Gastroesophageal sphincter (tissue), 4 donors: ENCODE data around the gene SH2D6. TPM values are rescaled to one million over a fixed set of nuclear protein-coding genes. Genes with fewer than 3 reads are reported as not detected.
"Not testable (repeated sequence)": the region's sequence is repeated elsewhere in the genome, so short reads cannot be mapped to it uniquely, and the experiment has no call there.

Experiments used
- ATAC-seq: fragments of 150-250 bp; one replicate; pipeline ENCODE4 v1.9.1; 2016; ENCODE audit warnings: mild to moderate bottlenecking, moderate library complexity
- H3K27ac ChIP-seq, 4 donors: fragments of 200-600 bp; sonication (generic) in 3 of 4; 1 replicate in 3 of 4; 2 replicates in 1 of 4; pipeline ENCODE4 v1.5.1; 2016 to 2019
- H3K27me3 ChIP-seq: fragments of 200-600 bp; sonication (generic); one replicate; pipeline ENCODE4 v1.5.1; 2019
- H3K36me3 ChIP-seq, 2 donors: fragments of 200-600 bp; sonication (generic); one replicate each; pipeline ENCODE4 v1.5.1; 2019; ENCODE audit warnings: control low read depth in 1 of 2
- H3K4me1 ChIP-seq, 3 donors: fragments of 200-600 bp; sonication (generic); 1 replicate in 2 of 3; 2 replicates in 1 of 3; pipeline ENCODE4 v1.5.1; 2016 to 2019; ENCODE audit warnings: control low read depth in 2 of 3
- H3K4me3 ChIP-seq, 2 donors: fragments of 200-600 bp; sonication (generic); one replicate each; pipeline ENCODE4 v1.5.1; 2019; ENCODE audit warnings: mild to moderate bottlenecking in 1 of 2, moderate library complexity in 1 of 2
- H3K9me3 ChIP-seq, 3 donors: fragments of 200-600 bp; sonication (generic); one replicate each; pipeline ENCODE4 v1.5.1; 2017 to 2019; ENCODE audit warnings: control low read depth in 2 of 3
- EP300 ChIP-seq: sonication (generic); formaldehyde crosslinking; IDR thresholded peaks from one replicate; pipeline ENCODE4 v1.6.1; 2017; ENCODE audit warnings: antibody characterized with exemption, mild to moderate bottlenecking
- POLR2A ChIP-seq, 2 donors: fragments of 450-650 bp; IDR thresholded peaks; one replicate each; pipeline ENCODE4 v1.6.1; 2017; ENCODE audit warnings: antibody characterized with exemption in 2 of 2, mild to moderate bottlenecking in 2 of 2, moderate library complexity in 1 of 2
- POLR2AphosphoS5 ChIP-seq: sonication (generic); formaldehyde crosslinking; IDR thresholded peaks from one replicate; pipeline ENCODE4 v1.6.1; 2017; ENCODE audit warnings: antibody characterized with exemption
- WGBS, 2 donors: methylation state at CpG; one replicate each; pipeline ENCODE4 v1.1.5; 2018; ENCODE audit warnings: low coverage in 1 of 2; 5-methylcytosine and 5-hydroxymethylcytosine counted together
- small RNA-seq, 4 donors: library from RNA; depleted of rRNA; stranded (forward); fragments of <200 nt; gene quantifications; one replicate each; pipeline ENCODE3, GENCODE V24; 2016
- total RNA-seq, 4 donors: library from RNA; depleted of rRNA; stranded (reverse); fragments of >200 nt; gene quantifications; one replicate each; pipeline ENCODE4 v1.1.0, GENCODE V29; 2016
- TF ChIP-seq, protein P1 (sequence below), 4 experiments: fragments of 200-600 bp in 2 of 4; fragments of 450-650 bp in 2 of 4; sonication (generic) in 1 of 4; IDR thresholded peaks; one replicate each; pipeline ENCODE4 v1.5.1; 2017 to 2019; ENCODE audit warnings: antibody characterized with exemption in 4 of 4, mild to moderate bottlenecking in 2 of 4, moderate library complexity in 2 of 4

The SH2D6 gene
- total RNA-seq, 4 donors from 2014 or later = not detected

DNA sequence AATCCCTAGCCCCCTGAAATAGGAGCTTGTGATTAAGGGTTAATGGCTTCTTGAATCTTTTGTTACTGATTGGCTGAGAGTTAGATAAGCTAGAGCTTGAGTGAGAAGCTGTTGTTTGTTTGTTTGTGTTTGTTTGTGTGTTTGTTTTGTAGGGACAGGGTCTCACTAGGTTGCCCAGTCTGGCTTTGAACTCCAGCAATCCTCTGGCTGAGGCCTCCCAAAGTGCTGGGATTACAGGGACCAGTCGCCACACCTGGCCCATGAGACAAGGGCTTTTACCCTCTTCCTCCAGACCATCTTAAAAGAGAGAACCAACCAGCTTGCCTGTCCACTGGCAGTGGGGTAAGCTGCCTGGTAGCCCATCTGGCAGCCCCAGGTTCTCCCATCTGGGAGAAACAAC is 58.1 kb downstream of the SH2D6 start:
- Histone ChIP-seq H3K4me3 (no peak overlapping the region), H3K9me3 (no peaks in the 10 kb centered on the region), H3K4me1 (peaks cover 0 to 5% (median 0%) of the 10 kb centered on the region in 3 donors), H3K36me3 (no peaks in the 10 kb centered on the region), H3K27me3 (no peaks in the 10 kb centered on the region), H3K27ac (no peak overlapping the region)
- ATAC-seq = no peak
- WGBS, 2 donors = no CpG with 5 or more reads among the region's 1 CpG
- TF ChIP-seq EP300 (no peak), POLR2A (IDR thresholded peaks at IDR 0.05) (no peak), POLR2AphosphoS5 (no peak)
- TF ChIP-seq, protein P1, sequence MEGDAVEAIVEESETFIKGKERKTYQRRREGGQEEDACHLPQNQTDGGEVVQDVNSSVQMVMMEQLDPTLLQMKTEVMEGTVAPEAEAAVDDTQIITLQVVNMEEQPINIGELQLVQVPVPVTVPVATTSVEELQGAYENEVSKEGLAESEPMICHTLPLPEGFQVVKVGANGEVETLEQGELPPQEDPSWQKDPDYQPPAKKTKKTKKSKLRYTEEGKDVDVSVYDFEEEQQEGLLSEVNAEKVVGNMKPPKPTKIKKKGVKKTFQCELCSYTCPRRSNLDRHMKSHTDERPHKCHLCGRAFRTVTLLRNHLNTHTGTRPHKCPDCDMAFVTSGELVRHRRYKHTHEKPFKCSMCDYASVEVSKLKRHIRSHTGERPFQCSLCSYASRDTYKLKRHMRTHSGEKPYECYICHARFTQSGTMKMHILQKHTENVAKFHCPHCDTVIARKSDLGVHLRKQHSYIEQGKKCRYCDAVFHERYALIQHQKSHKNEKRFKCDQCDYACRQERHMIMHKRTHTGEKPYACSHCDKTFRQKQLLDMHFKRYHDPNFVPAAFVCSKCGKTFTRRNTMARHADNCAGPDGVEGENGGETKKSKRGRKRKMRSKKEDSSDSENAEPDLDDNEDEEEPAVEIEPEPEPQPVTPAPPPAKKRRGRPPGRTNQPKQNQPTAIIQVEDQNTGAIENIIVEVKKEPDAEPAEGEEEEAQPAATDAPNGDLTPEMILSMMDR (IDR thresholded peaks at IDR 0.05) = no peak

- Histone ChIP-seq H3K4me3 (no peak overlapping the region), H3K27me3 (no peaks in the 10 kb centered on the region), H3K27ac (no peak overlapping the region), H3K9me3 (no peaks in the 10 kb centered on the region), H3K4me1 (no peaks in the 10 kb centered on the region), H3K36me3 (no peaks in the 10 kb centered on the region)
- no peak for TF ChIP-seq POLR2A (IDR thresholded peaks at IDR 0.05)
- TF ChIP-seq, protein P1 (IDR thresholded peaks at IDR 0.05) = no peak
- no peak for TF ChIP-seq POLR2AphosphoS5
- TF ChIP-seq EP300 = no peak
- ATAC-seq = no peak
- WGBS, 2 donors = 80 to 92% methylated on average over 2 of the region's 2 CpGs
Measured at GRCh38 chr2:85477884-85478283, 59.4 kb downstream of the SH2D6 start.

DNA sequence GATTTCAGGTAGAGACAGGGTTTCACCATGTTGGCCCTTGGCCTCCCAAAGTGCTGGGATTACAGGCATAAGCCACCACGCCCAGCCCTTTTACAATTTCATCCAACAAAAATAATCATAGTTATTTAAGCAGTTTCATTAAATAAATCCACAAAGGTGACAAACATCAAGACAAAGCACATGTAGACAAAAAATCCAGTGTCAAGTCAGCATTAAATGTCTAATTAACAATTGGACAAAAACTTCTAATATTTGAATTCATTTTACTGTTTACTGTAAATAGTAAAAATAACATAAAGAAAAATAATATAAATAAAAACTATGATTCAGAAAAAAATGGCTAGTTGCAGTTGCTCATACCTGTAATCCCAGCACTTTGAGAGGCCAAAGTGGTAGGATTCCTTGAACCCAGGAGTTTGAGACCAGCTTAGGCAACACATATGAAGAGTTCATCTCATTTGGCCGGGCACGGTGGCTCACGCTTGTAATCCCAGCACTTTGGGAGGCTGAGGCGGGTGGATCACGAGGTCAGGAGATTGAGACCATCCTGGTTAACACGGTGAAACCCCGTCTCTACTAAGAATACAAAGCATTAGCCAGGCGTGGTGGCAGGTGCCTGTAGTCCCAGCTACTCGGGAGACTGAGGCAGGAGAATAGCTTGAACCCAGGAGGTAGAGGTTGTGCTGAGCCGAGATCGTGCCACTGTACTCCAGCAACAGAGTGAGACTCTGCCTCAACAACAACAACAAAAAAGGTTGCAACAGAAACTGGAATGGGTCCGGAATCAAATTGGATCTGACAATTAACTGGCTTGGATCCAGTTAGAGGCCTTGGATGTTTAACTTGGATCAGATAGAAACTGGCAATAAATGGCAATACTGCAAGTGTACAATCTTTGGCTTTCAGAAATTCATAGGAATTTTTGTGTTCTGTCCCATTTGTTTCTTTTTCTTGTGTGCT is 63.6 kb downstream of the SH2D6 start:
- no peak overlapping the region for H3K27ac ChIP-seq
- WGBS, 2 donors = 92% methylated on average over 7 to 9 of the region's 13 CpGs
- no peak for ATAC-seq

DNA sequence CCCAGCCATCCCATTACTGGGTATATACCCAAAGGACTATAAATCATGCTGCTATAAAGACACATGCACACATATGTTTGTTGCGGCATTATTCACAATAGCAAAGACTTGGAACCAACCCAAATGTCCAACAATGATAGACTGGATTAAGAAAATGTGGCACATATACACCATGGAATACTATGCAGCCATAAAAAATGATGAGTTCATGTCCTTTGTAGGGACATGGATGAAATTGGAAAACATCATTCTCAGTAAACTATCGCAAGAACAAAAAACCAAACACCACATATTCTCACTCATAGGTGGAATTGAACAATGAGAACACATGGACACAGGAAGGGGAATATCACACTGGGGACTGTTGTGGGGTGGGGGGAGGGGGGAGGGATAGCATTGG is 66.1 kb downstream of the SH2D6 start:
- not testable (repeated sequence) for H3K4me3 ChIP-seq, H3K27me3 ChIP-seq, H3K36me3 ChIP-seq, H3K27ac ChIP-seq, ATAC-seq, H3K9me3 ChIP-seq, H3K4me1 ChIP-seq
- no CpG with 5 or more reads among the region's 2 CpGs for WGBS, 2 donors

More for the DNA sequence above, 63.6 kb downstream of the SH2D6 start:
- H3K9me3 ChIP-seq = no peaks in the 10 kb centered on the region
- no peak for TF ChIP-seq EP300
- no peak for TF ChIP-seq POLR2A (IDR thresholded peaks at IDR 0.05)
- TF ChIP-seq, protein P1 (IDR thresholded peaks at IDR 0.05) = no peak
- TF ChIP-seq POLR2AphosphoS5 = no peak
- no peak overlapping the region for H3K4me3 ChIP-seq
- H3K4me1 ChIP-seq = no peaks in the 10 kb centered on the region
- H3K36me3 ChIP-seq = no peaks in the 10 kb centered on the region
- H3K27me3 ChIP-seq = no peaks in the 10 kb centered on the region

DNA sequence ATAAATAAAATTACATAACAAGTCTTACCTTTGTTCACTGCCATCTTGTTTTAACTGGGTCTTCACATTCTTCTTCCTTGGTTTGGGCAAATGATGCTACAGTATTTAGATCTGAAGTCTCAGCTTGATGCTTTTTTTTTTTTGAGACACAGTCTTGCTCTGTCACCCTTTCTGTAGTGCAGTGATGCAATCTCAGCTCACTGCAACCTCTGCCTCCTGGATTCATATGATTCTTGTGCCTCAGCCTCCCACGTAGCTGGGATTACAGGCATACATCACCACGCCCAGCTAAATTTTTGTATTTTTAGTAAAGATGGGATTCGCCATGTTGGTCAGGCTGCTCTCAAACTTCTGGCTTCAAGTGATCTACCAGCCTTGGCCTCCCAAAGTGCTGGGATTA is 67.3 kb downstream of the SH2D6 start:
- ATAC-seq = no peak
- Histone ChIP-seq H3K4me3 (no peak overlapping the region), H3K4me1 (no peaks in the 10 kb centered on the region), H3K9me3 (peaks cover 0 to 10% (median 0%) of the 10 kb centered on the region in 3 donors), H3K27me3 (no peaks in the 10 kb centered on the region), H3K27ac (no peak overlapping the region), H3K36me3 (no peaks in the 10 kb centered on the region)
- TF ChIP-seq, protein P1 (IDR thresholded peaks at IDR 0.05) = no peak
- TF ChIP-seq POLR2AphosphoS5 (no peak), EP300 (no peak), POLR2A (IDR thresholded peaks at IDR 0.05) (no peak)
- WGBS, 2 donors = 75 to 92% methylated on average over 3 of the region's 3 CpGs

Small RNAs within 50 kb of the gene (small RNA-seq; reads per million reads assigned to genes)
- 0 reads per million in 4 donors for gene AC062037.2
- gene RF00019 = 0 reads per million in 4 donors
- 0 reads per million in 4 donors for gene RN7SL251P

Other genes starting within 250 kb of the SH2D6 start
- 100 to 1,000 TPM; 115 to 153 (median 124) TPM for gene TGOLN2, start 90.7 kb upstream of the SH2D6 start, total RNA-seq
- 10 to 100 TPM; 29.5 to 61.8 (median 44.9) TPM for gene RETSAT, start 64.2 kb upstream of the SH2D6 start, total RNA-seq
- gene ELMOD3, start 63.9 kb upstream of the SH2D6 start, total RNA-seq = 10 to 100 TPM; 12.4 to 25.8 (median 18.0) TPM
- gene CAPG, start 8.3 kb upstream of the SH2D6 start, total RNA-seq = 10 to 100 TPM; 42.2 to 69.2 (median 60.2) TPM
- gene MAT2A, start 120.5 kb downstream of the SH2D6 start, total RNA-seq = 100 to 1,000 TPM in 2 of 4 donors, 10 to 100 TPM in 2; 68.5 to 295 (median 130) TPM
- gene GGCX, start 142.8 kb downstream of the SH2D6 start, total RNA-seq = 10 to 100 TPM; 16.2 to 29.3 (median 24.3) TPM
- 10 to 100 TPM in 2 of 4 donors, 1 to 10 TPM in 1, not detected in 1; 4.9 to 30.5 (median 13.6) TPM for gene VAMP8, start 158.9 kb downstream of the SH2D6 start, total RNA-seq
- 10 to 100 TPM; 37.6 to 56.5 (median 51.2) TPM for gene VAMP5, start 165.7 kb downstream of the SH2D6 start, total RNA-seq
- gene RNF181, start 177.0 kb downstream of the SH2D6 start, total RNA-seq = 100 to 1,000 TPM; 113 to 174 (median 148) TPM
- 10 to 100 TPM; 17.6 to 26.9 (median 19.9) TPM for gene TMEM150A, start 184.0 kb downstream of the SH2D6 start, total RNA-seq
- 10 to 100 TPM; 12.3 to 21.0 (median 19.8) TPM for gene C2orf68, start 193.4 kb downstream of the SH2D6 start, total RNA-seq
- gene USP39, start 197.5 kb downstream of the SH2D6 start, total RNA-seq = 10 to 100 TPM; 41.7 to 82.2 (median 56.7) TPM
- gene SFTPB, start 249.5 kb downstream of the SH2D6 start, total RNA-seq = not detected